Anterior cingulate cortex (tissue), 58 donors: ENCODE measurements around the gene PIM3.
A peak's percentile ranks its signal among the peaks of the same experiment; 100 is the strongest.

Source experiments
- DNase-seq, 58 donors: peaks; one replicate each; lab custom pipeline; 2025; lab: John Stamatoyannopoulos, UW

PIM3 gene

GRCh38 chr22:49964136-49965090, 3.8 kb downstream of the PIM3 start:
- DNase-seq = no peak

GRCh38 chr22:49965091-49966040, 4.8 kb downstream of the PIM3 start:
- no peak for DNase-seq

- DNase-seq = no peak
Measured at GRCh38 chr22:49966041-49966773, 5.6 kb downstream of the PIM3 start.

- peak in 5 of 58 donors; percentile 10 to 64 (median 57) for DNase-seq
Measured at GRCh38 chr22:49966774-49967705, 6.5 kb downstream of the PIM3 start.

- DNase-seq = peak in 37 of 58 donors; percentile 24 to 91 (median 60)
Measured at GRCh38 chr22:49967706-49968208, 7.2 kb downstream of the PIM3 start.

GRCh38 chr22:49968313-49968830, 7.8 kb downstream of the PIM3 start:
- no peak for DNase-seq

- no peak for DNase-seq
Measured at GRCh38 chr22:49968831-49969661, 8.5 kb downstream of the PIM3 start.

- no peak for DNase-seq
Measured at GRCh38 chr22:49969751-49970527, 9.4 kb downstream of the PIM3 start.

GRCh38 chr22:49970528-49971231, 10.1 kb downstream of the PIM3 start:
- DNase-seq = peak; percentile 24 to 97 (median 83)

- peak in 20 of 58 donors; percentile 41 to 92 (median 64) for DNase-seq
Measured at GRCh38 chr22:49971232-49972162, 10.9 kb downstream of the PIM3 start.

- no peak for DNase-seq
Measured at GRCh38 chr22:49972163-49973017, 11.8 kb downstream of the PIM3 start.

- no peak for DNase-seq
Measured at GRCh38 chr22:49973018-49973961, 12.7 kb downstream of the PIM3 start.
